PC-9 (cell line): ENCODE results near the gene TMEM141. TPM values are rescaled to one million over a fixed set of nuclear protein-coding genes. Genes with fewer than 3 reads are reported as not detected.
"Not testable (repeated sequence)": the region's sequence is repeated elsewhere in the genome, so short reads cannot be mapped to it uniquely, and the experiment has no call there.

ENCODE experiments used
- BruUV-seq: library from RNA; stranded (reverse); fragments of 400-500 nt; replicated peaks from 2 replicates; lab custom pipeline; 2021; lab: Mats Ljungman, UMichigan
- CTCF ChIA-PET: fragments of 300-600 bp; sonication (Branson Sonifier 250); formaldehyde crosslinking; loops from one replicate; lab custom pipeline; 2022; ENCODE audit warnings: antibody characterized with exemption; lab: Charles Lee
- POLR2A ChIA-PET: fragments of 300-600 bp; sonication (Branson Sonifier 250); formaldehyde crosslinking; loops from one replicate; lab custom pipeline; 2022; ENCODE audit warnings: antibody characterized with exemption; ENCODE audit not compliant: unreplicated experiment; lab: Charles Lee
- DNase-seq, 2 experiments: peaks; one replicate each; pipeline versions ENCODE4 v3.0.0 to v3.0.0-alpha.2; 2015 to 2022; ENCODE audit warnings: mixed read lengths in 1 of 2
- H2AFZ ChIP-seq: fragments of 200-600 bp; sonication (generic); 2 replicates; pipeline ENCODE4 v1.8.1; 2017; ENCODE audit warnings: antibody characterized with exemption
- H3F3A ChIP-seq: fragments of 200-600 bp; sonication (generic); 2 replicates; pipeline ENCODE4 v1.8.1; 2017; ENCODE audit warnings: antibody characterized with exemption, mild to moderate bottlenecking, low read depth; ENCODE audit not compliant: insufficient read depth
- H3K27ac ChIP-seq: fragments of 200-600 bp; sonication (generic); 2 replicates; pipeline ENCODE4 v1.6.1; 2016; ENCODE audit warnings: mixed run types
- H3K27me3 ChIP-seq: fragments of 200-600 bp; sonication (generic); 2 replicates; pipeline ENCODE4 v1.6.1; 2016; ENCODE audit warnings: low read depth, mixed run types; ENCODE audit not compliant: insufficient read depth
- H3K36me3 ChIP-seq: fragments of 200-600 bp; sonication (generic); 2 replicates; pipeline ENCODE4 v1.6.1; 2016; ENCODE audit warnings: low read depth, mixed run types
- H3K4me1 ChIP-seq: fragments of 200-600 bp; sonication (generic); replicated peaks from 2 replicates; pipeline ENCODE4 v1.6.1; 2016; ENCODE audit warnings: mixed run types; ENCODE audit not compliant: insufficient read depth
- H3K4me2 ChIP-seq: fragments of 200-600 bp; sonication (generic); 2 replicates; pipeline ENCODE4 v1.6.1; 2017; ENCODE audit warnings: mixed run types
- H3K4me3 ChIP-seq: fragments of 200-600 bp; sonication (generic); 2 replicates; pipeline ENCODE4 v1.6.1; 2016; ENCODE audit warnings: mixed run types
- H3K79me2 ChIP-seq: fragments of 200-600 bp; sonication (generic); 2 replicates; pipeline ENCODE4 v1.6.1; 2017; ENCODE audit warnings: low read depth, mixed run types
- H3K9me2 ChIP-seq: fragments of 200-600 bp; sonication (generic); 2 replicates; pipeline ENCODE4 v1.8.1; 2017; ENCODE audit warnings: mild to moderate bottlenecking; ENCODE audit not compliant: insufficient read depth
- H3K9me3 ChIP-seq: fragments of 200-600 bp; sonication (generic); 2 replicates; pipeline ENCODE4 v1.8.1; 2016; ENCODE audit warnings: low read depth; ENCODE audit not compliant: insufficient read depth
- H4K20me1 ChIP-seq: fragments of 200-600 bp; sonication (generic); 2 replicates; pipeline ENCODE4 v1.8.1; 2017; ENCODE audit not compliant: insufficient read depth
- CTCF ChIP-seq: fragments of 200-600 bp; sonication (generic); conservative IDR thresholded peaks from 2 replicates; pipeline ENCODE4 v1.6.1; 2017; ENCODE audit warnings: mixed run types, antibody characterized with exemption, mild to moderate bottlenecking, moderate library complexity
- EZH2 ChIP-seq: fragments of 200-600 bp; sonication (generic); IDR thresholded peaks from 2 replicates; pipeline ENCODE4 v1.8.0; 2017; ENCODE audit warnings: antibody characterized with exemption, low read depth
- intact Hi-C: fragments of 100-400 bp; cut with micrococcal nuclease; formaldehyde crosslinking; loops from one replicate; pipeline ENCODE4 v1.10.0; 2022; ENCODE audit not compliant: unreplicated experiment
- total RNA-seq: library from RNA; stranded (reverse); gene quantifications from 2 replicates; pipeline ENCODE4 v1.2.3, GENCODE V29; 2021

TMEM141 gene
- total RNA-seq, 1 experiment from 2014 or later: 83.6 TPM

- POLR2A ChIA-PET: interaction anchor here (0.6 kb wide), 2 partner anchors 198 to 787 kb away, joined by 5 to 18 read pairs; no protein-coding TSS in a partner anchor
- Histone ChIP-seq H3K9me2 (no peaks in the 10 kb centered on the region), H3K4me2 (peak overlapping the region; percentile 63), H3K9me3 (no peaks in the 10 kb centered on the region), H3K27me3 (no peaks in the 10 kb centered on the region), H3K4me3 (peak overlapping the region; percentile 35; the same call in 1 of the 2 replicates), H3F3A (peaks cover 23% of the 10 kb centered on the region), H4K20me1 (peaks cover 16% of the 10 kb centered on the region; the same call in 1 of the 2 replicates), H3K79me2 (no peaks in the 10 kb centered on the region), H3K4me1 (0 out of 2 replicates have a peak, but pooled peaks cover 2% of the 10 kb centered on the region), H3K36me3 (no peaks in the 10 kb centered on the region), H2AFZ (peak overlapping the region; percentile 55), H3K27ac (peak overlapping the region; percentile 32; the same call in 1 of the 2 replicates)
- TF ChIP-seq EZH2 (no peak), CTCF (no peak)
- DNase-seq: peak; percentile 46 to 51
- intact Hi-C loops: no loop called here
- TSS peak; percentile 73 for BruUV-seq
- CTCF ChIA-PET: no interaction called here
Measured at GRCh38 chr9:136840140-136840876, 49.2 kb downstream of the TMEM141 start.

- intact Hi-C loops: no loop called here
- H3K4me1 ChIP-seq: 0 out of 2 replicates have a peak, but pooled peaks cover 2% of the 10 kb centered on the region
- TF ChIP-seq EZH2 (no peak), CTCF (no peak)
- no peaks in the 10 kb centered on the region for H3K9me2 ChIP-seq
- BruUV-seq: no TSS peak
- ChIA-PET CTCF (interaction anchor here (0.6 kb wide), 1 partner anchor 112 kb away, joined by 3 read pairs; no protein-coding TSS in a partner anchor), POLR2A (interaction anchor here (0.6 to 0.7 kb wide), 3 partner anchors 30 to 788 kb away, joined by 4 to 18 read pairs (median 5); no protein-coding TSS in a partner anchor)
- H3K4me3 ChIP-seq: peak overlapping the region; percentile 35; the same call in 1 of the 2 replicates
- H3F3A ChIP-seq: peaks cover 23% of the 10 kb centered on the region
- peaks cover 16% of the 10 kb centered on the region; the same call in 1 of the 2 replicates for H4K20me1 ChIP-seq
- peak overlapping the region; percentile 32; the same call in 1 of the 2 replicates for H3K27ac ChIP-seq
- no peaks in the 10 kb centered on the region for H3K79me2 ChIP-seq
- no peaks in the 10 kb centered on the region for H3K9me3 ChIP-seq
- peak overlapping the region; percentile 63 for H3K4me2 ChIP-seq
- H2AFZ ChIP-seq: peak overlapping the region; percentile 55; the same call in 1 of the 2 replicates
- peak; percentile 52 to 84 for DNase-seq
- H3K36me3 ChIP-seq: no peaks in the 10 kb centered on the region
- H3K27me3 ChIP-seq: no peaks in the 10 kb centered on the region
Measured at GRCh38 chr9:136840877-136841645, 49.9 kb downstream of the TMEM141 start.

GRCh38 chr9:136841646-136842379 is 50.7 kb downstream of the TMEM141 start:
- H2AFZ ChIP-seq, H3K4me2 ChIP-seq, H3K4me3 ChIP-seq, H3K4me1 ChIP-seq, H3K36me3 ChIP-seq, H3K27ac ChIP-seq, H3K27me3 ChIP-seq, BruUV-seq, DNase-seq, H3K9me2 ChIP-seq, H3K79me2 ChIP-seq, intact Hi-C loops, H3K9me3 ChIP-seq: not testable (repeated sequence)
- H3F3A ChIP-seq: peaks cover 19% of the 10 kb centered on the region
- 0 out of 2 replicates have a peak, but pooled peaks cover 16% of the 10 kb centered on the region for H4K20me1 ChIP-seq
- ChIA-PET POLR2A (interaction anchor here (0.6 to 0.8 kb wide), 3 partner anchors 31 to 200 kb away, joined by 4 to 7 read pairs (median 4); partner anchors contain the start of gene CLIC3), CTCF (interaction anchor here (0.6 to 1.5 kb wide), 3 partner anchors 51 to 178 kb away, joined by 3 to 12 read pairs (median 3); partner anchors contain the start of gene TMEM141)
